ENCODE data around the gene LAMP1. TPM values are rescaled to one million over a fixed set of nuclear protein-coding genes. Genes with fewer than 3 reads are reported as not detected.
"Not testable (repeated sequence)": the region's sequence is repeated elsewhere in the genome, so short reads cannot be mapped to it uniquely, and the experiment has no call there.

Gene LAMP1
- total RNA-seq, 4 donors from 2014 or later, result 99.7 to 168 (median 133) TPM

DNA sequence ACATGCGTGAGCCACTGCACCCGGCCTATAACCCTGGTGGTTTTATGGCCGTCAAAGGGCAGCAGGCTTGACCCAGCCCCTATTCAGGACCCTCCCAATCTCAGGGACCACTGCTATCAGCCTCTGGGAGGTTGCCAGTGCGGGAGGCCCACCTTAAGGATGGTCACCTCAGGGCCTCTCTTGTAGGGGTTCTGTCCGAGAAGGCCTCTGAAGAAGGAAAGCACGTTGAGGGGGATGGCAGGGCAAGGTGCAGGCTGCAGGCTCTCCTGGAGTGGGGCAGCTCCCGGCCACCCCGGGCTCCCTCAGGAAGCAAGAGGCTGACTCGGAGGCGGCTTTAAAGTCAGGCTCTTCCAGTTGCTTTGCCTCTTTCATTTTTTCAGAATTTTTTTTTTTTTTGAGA, 72.8 kb downstream of the LAMP1 start:
- peaks cover 0 to 12% (median 0%) of the 10 kb centered on the region in 4 donors for H3K27me3 ChIP-seq
- H3K36me3 ChIP-seq, result no peaks in the 10 kb centered on the region
- no peak overlapping the region for H3K27ac ChIP-seq (replicated peaks in 1 of 4)
- no peak for DNase-seq (ENCODE audit: extremely low spot score)
- no peak overlapping the region for H3K4me3 ChIP-seq
- peaks cover 0 to 7% (median 5%) of the 10 kb centered on the region in 4 donors for H3K4me1 ChIP-seq
- H3K9me3 ChIP-seq, result no peaks in the 10 kb centered on the region
- TF ChIP-seq POLR2AphosphoS5 (IDR thresholded peaks at IDR 0.05), result no peak
- TF ChIP-seq, protein P1, sequence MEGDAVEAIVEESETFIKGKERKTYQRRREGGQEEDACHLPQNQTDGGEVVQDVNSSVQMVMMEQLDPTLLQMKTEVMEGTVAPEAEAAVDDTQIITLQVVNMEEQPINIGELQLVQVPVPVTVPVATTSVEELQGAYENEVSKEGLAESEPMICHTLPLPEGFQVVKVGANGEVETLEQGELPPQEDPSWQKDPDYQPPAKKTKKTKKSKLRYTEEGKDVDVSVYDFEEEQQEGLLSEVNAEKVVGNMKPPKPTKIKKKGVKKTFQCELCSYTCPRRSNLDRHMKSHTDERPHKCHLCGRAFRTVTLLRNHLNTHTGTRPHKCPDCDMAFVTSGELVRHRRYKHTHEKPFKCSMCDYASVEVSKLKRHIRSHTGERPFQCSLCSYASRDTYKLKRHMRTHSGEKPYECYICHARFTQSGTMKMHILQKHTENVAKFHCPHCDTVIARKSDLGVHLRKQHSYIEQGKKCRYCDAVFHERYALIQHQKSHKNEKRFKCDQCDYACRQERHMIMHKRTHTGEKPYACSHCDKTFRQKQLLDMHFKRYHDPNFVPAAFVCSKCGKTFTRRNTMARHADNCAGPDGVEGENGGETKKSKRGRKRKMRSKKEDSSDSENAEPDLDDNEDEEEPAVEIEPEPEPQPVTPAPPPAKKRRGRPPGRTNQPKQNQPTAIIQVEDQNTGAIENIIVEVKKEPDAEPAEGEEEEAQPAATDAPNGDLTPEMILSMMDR (IDR thresholded peaks at IDR 0.05), result no peak
- TF ChIP-seq EP300 (IDR thresholded peaks at IDR 0.05), result no peak
- TF ChIP-seq POLR2A (IDR thresholded peaks at IDR 0.05; ENCODE audit: low read depth), result no peak
- intact Hi-C loops (cut with DNase I), result loop anchor here (10.0 kb wide), 1 partner anchor 75 kb away; the partner anchor contains the start of gene LAMP1
- 91% methylated on average over 6 of the region's 10 CpGs for WGBS

- intact Hi-C loops (cut with DNase I), result no loop called here
Measured at GRCh38 chr13:113371061-113371460, 74.0 kb downstream of the LAMP1 start.

GRCh38 chr13:113371701-113372100, 74.7 kb downstream of the LAMP1 start:
- 93% methylated on average over 3 of the region's 3 CpGs for whole genome bisulfite sequencing
- H3K4me1 ChIP-seq; H3K9me3 ChIP-seq; H3K4me3 ChIP-seq; DNase-seq (ENCODE audit: extremely low spot score); H3K36me3 ChIP-seq; intact Hi-C loops (cut with DNase I); H3K27ac ChIP-seq (replicated peaks in 1 of 4): not testable (repeated sequence)
- peaks cover 0 to 18% (median 0%) of the 10 kb centered on the region in 4 donors for H3K27me3 ChIP-seq

More at GRCh38 chr13:113371061-113371460, 74.0 kb downstream of the LAMP1 start:
- WGBS, result 84% methylated on average over 11 of the region's 13 CpGs
- H3K4me3 ChIP-seq, result no peak overlapping the region
- no peak for DNase-seq (ENCODE audit: extremely low spot score)
- peaks cover 0 to 14% (median 0%) of the 10 kb centered on the region in 4 donors for H3K27me3 ChIP-seq
- no peak overlapping the region for H3K27ac ChIP-seq (replicated peaks in 1 of 4)
- TF ChIP-seq, protein P1 (IDR thresholded peaks at IDR 0.05), result no peak
- TF ChIP-seq POLR2A (IDR thresholded peaks at IDR 0.05; ENCODE audit: low read depth), result no peak
- no peak for TF ChIP-seq POLR2AphosphoS5 (IDR thresholded peaks at IDR 0.05)
- H3K4me1 ChIP-seq, result no peaks in the 10 kb centered on the region
- H3K36me3 ChIP-seq, result no peaks in the 10 kb centered on the region
- H3K9me3 ChIP-seq, result no peaks in the 10 kb centered on the region

Small RNAs within 50 kb of the gene (small RNA-seq; reads per million reads assigned to genes)
- 0 reads per million in 3 donors for gene MIR8075

Other genes starting within 250 kb of the LAMP1 start
- 1 to 10 TPM in 1 of 4 donors, under 1 TPM in 1, not detected in 2; 0.66 to 1.6 TPM for gene F7, start 191.4 kb upstream of the LAMP1 start, total RNA-seq
- 10 to 100 TPM in 2 of 4 donors, 1 to 10 TPM in 2; 4.6 to 20.5 (median 11.7) TPM for gene F10, start 174.4 kb upstream of the LAMP1 start, total RNA-seq
- gene PROZ, start 138.6 kb upstream of the LAMP1 start, total RNA-seq, result not detected
- gene PCID2, start 88.6 kb upstream of the LAMP1 start, total RNA-seq, result 10 to 100 TPM; 34.5 to 46.9 (median 42.3) TPM
- gene CUL4A, start 87.6 kb upstream of the LAMP1 start, total RNA-seq, result 100 to 1,000 TPM in 3 of 4 donors, 10 to 100 TPM in 1; 93.4 to 154 (median 122) TPM
- 10 to 100 TPM in 2 of 4 donors, 1 to 10 TPM in 2; 6.4 to 11.7 (median 8.7) TPM for gene GRTP1, start 66.9 kb downstream of the LAMP1 start, total RNA-seq
- gene ADPRHL1, start 156.2 kb downstream of the LAMP1 start, total RNA-seq, result 10 to 100 TPM in 2 of 4 donors, 1 to 10 TPM in 2; 6.9 to 26.2 (median 11.0) TPM
- 10 to 100 TPM; 13.6 to 32.5 (median 24.5) TPM for gene DCUN1D2, start 193.5 kb downstream of the LAMP1 start, total RNA-seq